Naive thymus-derived CD8-positive, alpha-beta T cell (primary cell): Measurements from ENCODE around the gene HTT. TPM values are rescaled to one million over a fixed set of nuclear protein-coding genes. Genes with fewer than 3 reads are reported as not detected.

Experiments used
- ATAC-seq, 2 donors: fragments of 150-1000 bp; cut with Tn5 transposase in 1 of 2; sonication (Bioruptor Pico), chemical (Tn5 transposase) in 1 of 2; 1 replicate in 1 of 2; 2 replicates in 1 of 2; pipeline ENCODE4 v1.10.0; 2021; ENCODE audit warnings: mild to moderate bottlenecking in 2 of 2, moderate library complexity in 2 of 2
- POLR2A ChIA-PET: fragments of 350-600 bp; sonication (Branson Sonifier 250); formaldehyde crosslinking; loops from one replicate; lab custom pipeline; 2021; ENCODE audit warnings: antibody characterized with exemption; lab: Charles Lee
- DNase-seq, 10 donors: peaks; one replicate each; pipeline versions ENCODE4 v3.0.0 to v3.0.0-alpha.2; 2020 to 2022
- H3K27ac Mint-ChIP-seq, 10 donors: one replicate each; pipeline ENCODE4 v1.8.0; 2020 to 2022; ENCODE audit warnings: mild to moderate bottlenecking in 10 of 10, mixed read lengths in 10 of 10, moderate library complexity in 4 of 10, inconsistent platforms in 1 of 10
- H3K27me3 Mint-ChIP-seq, 5 donors: one replicate each; pipeline ENCODE4 v1.8.0; 2021 to 2022; ENCODE audit warnings: mixed read lengths in 5 of 5
- H3K36me3 Mint-ChIP-seq, 3 donors: one replicate each; pipeline ENCODE4 v1.8.0; 2020 to 2022; ENCODE audit warnings: mixed read lengths in 3 of 3, mild to moderate bottlenecking in 2 of 3, inconsistent platforms in 1 of 3
- H3K4me1 Mint-ChIP-seq, 4 donors: one replicate each; pipeline ENCODE4 v1.8.0; 2021 to 2022; ENCODE audit warnings: mixed read lengths in 4 of 4
- H3K4me3 Mint-ChIP-seq, 10 donors: one replicate each; pipeline ENCODE4 v1.8.0; 2020 to 2022; ENCODE audit warnings: mild to moderate bottlenecking in 10 of 10, mixed read lengths in 10 of 10, moderate library complexity in 6 of 10, inconsistent platforms in 1 of 10
- H3K9me3 Mint-ChIP-seq, 9 donors: one replicate each; pipeline ENCODE4 v1.8.0; 2020 to 2022; ENCODE audit warnings: mixed read lengths in 9 of 9, mild to moderate bottlenecking in 3 of 9, inconsistent platforms in 1 of 9, moderate library complexity in 1 of 9
- polyA plus RNA-seq, 3 donors: library from polyadenylated mRNA; unstranded; fragments of 300-500 nt; fragmentation: Illumina TruSeq; gene quantifications; one replicate each; pipeline ENCODE4 v1.2.3, GENCODE V29; 2021
- total RNA-seq, 8 experiments: library from RNA in 2 of 8; stranded (reverse) in 2 of 8; gene quantifications; one replicate each; pipeline ENCODE4 v1.2.3 and lab custom pipeline; 2021 to 2026

Gene HTT
- total and polyA plus RNA-seq, 5 experiments from 2014 or later, result 2.2 to 64.6 (median 5.0) TPM

- DNase-seq, result no peak
- Mint-ChIP-seq H3K27ac (peak overlapping the region in 2 of 10 donors; percentile 61 to 71), H3K9me3 (no peaks in the 10 kb centered on the region), H3K27me3 (no peaks in the 10 kb centered on the region), H3K4me3 (peak overlapping the region in 1 of 10 donors; percentile 4), H3K4me1 (peaks cover 0 to 6% (median 0%) of the 10 kb centered on the region in 4 donors), H3K36me3 (peaks cover 10 to 80% (median 37%) of the 10 kb centered on the region in 3 donors)
- POLR2A ChIA-PET, result interaction anchor here (0.9 kb wide), 1 partner anchor 38 kb away, joined by 3 read pairs; no protein-coding TSS in a partner anchor
- ATAC-seq, result no peak
These were observed 159.1 kb downstream of the HTT start for GRCh38 chr4:3233391-3234071.

- no peak overlapping the region for H3K4me3 Mint-ChIP-seq
- H3K27me3 Mint-ChIP-seq, result no peaks in the 10 kb centered on the region
- H3K27ac Mint-ChIP-seq, result peak overlapping the region in 5 of 10 donors; percentile 11 to 75 (median 61)
- peaks cover 0 to 6% (median 0%) of the 10 kb centered on the region in 4 donors for H3K4me1 Mint-ChIP-seq
- ATAC-seq, result no peak
- no peaks in the 10 kb centered on the region for H3K9me3 Mint-ChIP-seq
- DNase-seq, result no peak
- POLR2A ChIA-PET, result interaction anchor here (0.9 kb wide), 1 partner anchor 39 kb away, joined by 3 read pairs; no protein-coding TSS in a partner anchor
- H3K36me3 Mint-ChIP-seq, result peaks cover 4 to 78% (median 32%) of the 10 kb centered on the region in 3 donors
These were observed 159.9 kb downstream of the HTT start for GRCh38 chr4:3234171-3235029.

- Mint-ChIP-seq H3K27ac (peak overlapping the region in 2 of 10 donors; percentile 53 to 75), H3K4me3 (no peak overlapping the region), H3K4me1 (peaks cover 0 to 6% (median 0%) of the 10 kb centered on the region in 4 donors), H3K9me3 (no peaks in the 10 kb centered on the region), H3K27me3 (no peaks in the 10 kb centered on the region), H3K36me3 (peaks cover 0 to 78% (median 27%) of the 10 kb centered on the region in 3 donors)
- DNase-seq (peak in 1 of 10 donors; percentile 34), ATAC-seq (no peak)
- POLR2A ChIA-PET, result no interaction called here
These were observed 160.5 kb downstream of the HTT start for GRCh38 chr4:3235030-3235345.

GRCh38 chr4:3235581-3235980 lies 161.1 kb downstream of the HTT start:
- H3K36me3 Mint-ChIP-seq, result peaks cover 0 to 74% (median 22%) of the 10 kb centered on the region in 3 donors
- peaks cover 0 to 6% (median 0%) of the 10 kb centered on the region in 4 donors for H3K4me1 Mint-ChIP-seq
- H3K27me3 Mint-ChIP-seq, result no peaks in the 10 kb centered on the region
- no peaks in the 10 kb centered on the region for H3K9me3 Mint-ChIP-seq
- DNase-seq (peak in 1 of 10 donors; percentile 62), ATAC-seq (no peak)
- H3K4me3 Mint-ChIP-seq, result no peak overlapping the region
- H3K27ac Mint-ChIP-seq, result no peak overlapping the region
- POLR2A ChIA-PET, result no interaction called here

- ATAC-seq, result no peak
- peak in 1 of 10 donors; percentile 62 for DNase-seq
- no peak overlapping the region for H3K27ac Mint-ChIP-seq
- no peak overlapping the region for H3K4me3 Mint-ChIP-seq
- H3K27me3 Mint-ChIP-seq, result no peaks in the 10 kb centered on the region
- H3K9me3 Mint-ChIP-seq, result no peaks in the 10 kb centered on the region
- POLR2A ChIA-PET, result interaction anchor here (0.5 kb wide), 1 partner anchor 251 kb away, joined by 4 read pairs; no protein-coding TSS in a partner anchor
- peaks cover 0 to 6% (median 0%) of the 10 kb centered on the region in 4 donors for H3K4me1 Mint-ChIP-seq
- H3K36me3 Mint-ChIP-seq, result peaks cover 0 to 75% (median 22%) of the 10 kb centered on the region in 3 donors
These were observed 161.9 kb downstream of the HTT start for GRCh38 chr4:3236326-3236878.

GRCh38 chr4:3237266-3237665 lies 162.8 kb downstream of the HTT start:
- peaks cover 0 to 69% (median 15%) of the 10 kb centered on the region in 3 donors for H3K36me3 Mint-ChIP-seq
- DNase-seq, result no peak
- no peak for ATAC-seq
- no peaks in the 10 kb centered on the region for H3K27me3 Mint-ChIP-seq
- POLR2A ChIA-PET, result no interaction called here
- no peak overlapping the region for H3K27ac Mint-ChIP-seq
- no peak overlapping the region for H3K4me3 Mint-ChIP-seq
- H3K9me3 Mint-ChIP-seq, result no peaks in the 10 kb centered on the region
- peaks cover 2 to 4% (median 3%) of the 10 kb centered on the region in 4 donors for H3K4me1 Mint-ChIP-seq

- Mint-ChIP-seq H3K27ac (peak overlapping the region in 4 of 10 donors; percentile 14 to 52 (median 20)), H3K4me1 (peaks cover 9 to 10% (median 9%) of the 10 kb centered on the region in 4 donors)
- POLR2A ChIA-PET, result no interaction called here
These were observed 163.5 kb downstream of the HTT start for GRCh38 chr4:3237712-3238560.

GRCh38 chr4:3238721-3239120 lies 164.2 kb downstream of the HTT start:
- POLR2A ChIA-PET, result no interaction called here
- DNase-seq (no peak), ATAC-seq (no peak)
- Mint-ChIP-seq H3K27ac (no peak overlapping the region), H3K4me3 (no peak overlapping the region), H3K9me3 (no peaks in the 10 kb centered on the region), H3K4me1 (peaks cover 12 to 18% (median 15%) of the 10 kb centered on the region in 4 donors), H3K36me3 (peaks cover 0 to 61% (median 7%) of the 10 kb centered on the region in 3 donors), H3K27me3 (no peaks in the 10 kb centered on the region)

More at GRCh38 chr4:3237712-3238560, 163.5 kb downstream of the HTT start:
- DNase-seq (no peak), ATAC-seq (no peak)
- Mint-ChIP-seq H3K27me3 (no peaks in the 10 kb centered on the region), H3K4me3 (no peak overlapping the region), H3K9me3 (no peaks in the 10 kb centered on the region), H3K36me3 (peaks cover 0 to 64% (median 10%) of the 10 kb centered on the region in 3 donors)

- POLR2A ChIA-PET, result no interaction called here
- H3K27ac Mint-ChIP-seq, result no peak overlapping the region
- peaks cover 12 to 19% (median 14%) of the 10 kb centered on the region in 4 donors for H3K4me1 Mint-ChIP-seq
- peaks cover 0 to 55% (median 6%) of the 10 kb centered on the region in 3 donors for H3K36me3 Mint-ChIP-seq
- H3K4me3 Mint-ChIP-seq, result no peak overlapping the region
- no peaks in the 10 kb centered on the region for H3K9me3 Mint-ChIP-seq
- no peak for ATAC-seq
- DNase-seq, result no peak
- H3K27me3 Mint-ChIP-seq, result no peaks in the 10 kb centered on the region
These were observed 164.8 kb downstream of the HTT start for GRCh38 chr4:3239303-3239702.

- peaks cover 0 to 48% (median 5%) of the 10 kb centered on the region in 3 donors for H3K36me3 Mint-ChIP-seq
- no peaks in the 10 kb centered on the region for H3K9me3 Mint-ChIP-seq
- POLR2A ChIA-PET, result interaction anchor here (0.6 kb wide), 1 partner anchor 161 kb away, joined by 4 read pairs; no protein-coding TSS in a partner anchor
- H3K27ac Mint-ChIP-seq, result no peak overlapping the region
- H3K27me3 Mint-ChIP-seq, result no peaks in the 10 kb centered on the region
- no peak for DNase-seq
- peaks cover 10 to 19% (median 14%) of the 10 kb centered on the region in 4 donors for H3K4me1 Mint-ChIP-seq
- ATAC-seq, result no peak
- H3K4me3 Mint-ChIP-seq, result no peak overlapping the region
These were observed 165.8 kb downstream of the HTT start for GRCh38 chr4:3239998-3240920.

- DNase-seq, result no peak
- Mint-ChIP-seq H3K36me3 (peaks cover 0 to 44% (median 2%) of the 10 kb centered on the region in 3 donors), H3K9me3 (no peaks in the 10 kb centered on the region), H3K4me1 (peaks cover 10 to 19% (median 14%) of the 10 kb centered on the region in 4 donors), H3K4me3 (no peak overlapping the region), H3K27me3 (no peaks in the 10 kb centered on the region), H3K27ac (peak overlapping the region in 1 of 10 donors; percentile 27)
- no peak for ATAC-seq
- POLR2A ChIA-PET, result interaction anchor here (0.6 kb wide), 1 partner anchor 402 kb away, joined by 3 read pairs; no protein-coding TSS in a partner anchor
These were observed 166.5 kb downstream of the HTT start for GRCh38 chr4:3240936-3241522.
